ENCODE measurements around the gene ZNF524. TPM values are rescaled to one million over a fixed set of nuclear protein-coding genes. Genes with fewer than 3 reads are reported as not detected.

The ZNF524 gene
- total RNA-seq, 2 experiments from 2014 or later, result 9.2 to 21.6 TPM

DNA sequence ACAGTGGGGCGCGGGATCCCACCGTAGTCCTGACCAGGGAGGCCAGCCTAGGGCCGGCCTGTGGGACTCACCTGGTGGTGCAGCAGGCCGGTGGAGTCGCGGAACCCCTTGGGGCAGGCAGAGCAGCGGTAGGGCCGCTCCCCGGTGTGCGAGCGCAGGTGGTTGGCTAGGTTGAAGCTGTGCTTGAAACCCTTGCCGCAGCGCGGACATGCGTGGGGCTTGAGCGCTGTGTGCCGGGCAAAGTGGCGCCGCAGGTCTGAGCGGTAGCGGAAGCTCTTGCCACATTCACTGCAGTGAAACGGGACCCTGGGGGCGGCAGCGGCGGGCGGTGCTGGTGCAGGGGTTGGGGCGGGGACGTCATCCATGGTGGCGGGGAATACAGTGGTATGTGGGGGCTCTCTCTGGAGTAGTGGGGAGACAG, 2.6 kb upstream of the ZNF524 start:
- no peak for TF ChIP-seq EZH2phosphoT487 (IDR thresholded peaks at IDR 0.05; ENCODE audit: borderline replicate concordance, low read depth, low read length)
- TF ChIP-seq, protein P1, sequence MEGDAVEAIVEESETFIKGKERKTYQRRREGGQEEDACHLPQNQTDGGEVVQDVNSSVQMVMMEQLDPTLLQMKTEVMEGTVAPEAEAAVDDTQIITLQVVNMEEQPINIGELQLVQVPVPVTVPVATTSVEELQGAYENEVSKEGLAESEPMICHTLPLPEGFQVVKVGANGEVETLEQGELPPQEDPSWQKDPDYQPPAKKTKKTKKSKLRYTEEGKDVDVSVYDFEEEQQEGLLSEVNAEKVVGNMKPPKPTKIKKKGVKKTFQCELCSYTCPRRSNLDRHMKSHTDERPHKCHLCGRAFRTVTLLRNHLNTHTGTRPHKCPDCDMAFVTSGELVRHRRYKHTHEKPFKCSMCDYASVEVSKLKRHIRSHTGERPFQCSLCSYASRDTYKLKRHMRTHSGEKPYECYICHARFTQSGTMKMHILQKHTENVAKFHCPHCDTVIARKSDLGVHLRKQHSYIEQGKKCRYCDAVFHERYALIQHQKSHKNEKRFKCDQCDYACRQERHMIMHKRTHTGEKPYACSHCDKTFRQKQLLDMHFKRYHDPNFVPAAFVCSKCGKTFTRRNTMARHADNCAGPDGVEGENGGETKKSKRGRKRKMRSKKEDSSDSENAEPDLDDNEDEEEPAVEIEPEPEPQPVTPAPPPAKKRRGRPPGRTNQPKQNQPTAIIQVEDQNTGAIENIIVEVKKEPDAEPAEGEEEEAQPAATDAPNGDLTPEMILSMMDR (conservative IDR thresholded peaks at IDR 0.05; ENCODE audit: low read length), result no peak
- no peak for DNase-seq (ENCODE audit: low spot score)
- Histone ChIP-seq H3K4me3 (ENCODE audit: low read depth, low read length, poor library complexity, severe bottlenecking) (no peak overlapping the region), H3K27ac (ENCODE audit: low read depth, low read length, poor library complexity, severe bottlenecking) (no peak overlapping the region), H3K4me2 (ENCODE audit: low read length) (no peak overlapping the region), H3K4me1 (ENCODE audit: insufficient read depth, low read length, poor library complexity, severe bottlenecking) (peaks cover 20% of the 10 kb centered on the region), H4K20me1 (ENCODE audit: insufficient read depth, low read length) (no peaks in the 10 kb centered on the region), H3K79me2 (ENCODE audit: insufficient read depth, low read depth, low read length) (no peaks in the 10 kb centered on the region), H2AFZ (ENCODE audit: low read length) (no peak overlapping the region), H3K9me2 (ENCODE audit: insufficient read depth, low read length) (no peaks in the 10 kb centered on the region), H3K36me3 (ENCODE audit: insufficient read depth, low read length) (peaks cover 30% of the 10 kb centered on the region), H3K9me3 (ENCODE audit: low read length) (no peaks in the 10 kb centered on the region)
- BruUV-seq (replicated peaks), result no TSS peak
- CTCF ChIA-PET (ENCODE audit: unreplicated experiment), result no interaction called here
- intact Hi-C loops (cut with micrococcal nuclease; ENCODE audit: unreplicated experiment), result no loop called here
- POLR2A ChIA-PET, result no interaction called here

DNA sequence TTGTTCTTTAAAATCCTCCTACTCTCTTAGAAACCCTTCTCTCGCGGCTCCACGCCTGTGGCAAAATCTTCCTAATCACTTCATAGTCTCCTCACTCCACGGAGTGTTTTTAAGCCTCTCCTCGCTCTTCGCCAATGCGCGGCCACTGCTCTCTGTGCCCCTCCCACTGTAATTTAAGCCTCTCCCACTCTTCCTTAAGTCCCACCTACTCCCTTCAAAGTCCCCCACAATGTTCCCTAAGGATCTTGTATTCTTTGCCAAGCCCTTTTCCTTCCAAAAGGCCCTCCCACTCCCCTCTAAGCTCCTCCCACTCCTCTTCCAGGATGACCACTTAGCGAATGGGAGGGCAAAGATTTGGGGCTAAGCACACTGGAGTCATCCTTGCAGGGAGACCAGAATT, 2.1 kb upstream of the ZNF524 start:
- Histone ChIP-seq H3K27ac (ENCODE audit: low read depth, low read length, poor library complexity, severe bottlenecking) (no peak overlapping the region), H3K4me2 (ENCODE audit: low read length) (peak overlapping the region; percentile 70), H3K9me3 (ENCODE audit: low read length) (no peaks in the 10 kb centered on the region), H3K36me3 (ENCODE audit: insufficient read depth, low read length) (peaks cover 30% of the 10 kb centered on the region), H4K20me1 (ENCODE audit: insufficient read depth, low read length) (no peaks in the 10 kb centered on the region), H2AFZ (ENCODE audit: low read length) (no peak overlapping the region), H3K79me2 (ENCODE audit: insufficient read depth, low read depth, low read length) (no peaks in the 10 kb centered on the region), H3K9me2 (ENCODE audit: insufficient read depth, low read length) (no peaks in the 10 kb centered on the region), H3K4me3 (ENCODE audit: low read depth, low read length, poor library complexity, severe bottlenecking) (no peak overlapping the region), H3K4me1 (ENCODE audit: insufficient read depth, low read length, poor library complexity, severe bottlenecking) (peaks cover 20% of the 10 kb centered on the region)
- TF ChIP-seq, protein P1 (conservative IDR thresholded peaks at IDR 0.05; ENCODE audit: low read length), result no peak
- TF ChIP-seq EZH2phosphoT487 (IDR thresholded peaks at IDR 0.05; ENCODE audit: borderline replicate concordance, low read depth, low read length), result no peak
- intact Hi-C loops (cut with micrococcal nuclease; ENCODE audit: unreplicated experiment), result loop anchor here (2.0 kb wide), 1 partner anchor 17 kb away; the partner anchor contains the start of gene ZNF579
- ChIA-PET CTCF (ENCODE audit: unreplicated experiment) (no interaction called here), POLR2A (no interaction called here)
- no peak for DNase-seq (ENCODE audit: low spot score)
- BruUV-seq (replicated peaks), result no TSS peak

DNA sequence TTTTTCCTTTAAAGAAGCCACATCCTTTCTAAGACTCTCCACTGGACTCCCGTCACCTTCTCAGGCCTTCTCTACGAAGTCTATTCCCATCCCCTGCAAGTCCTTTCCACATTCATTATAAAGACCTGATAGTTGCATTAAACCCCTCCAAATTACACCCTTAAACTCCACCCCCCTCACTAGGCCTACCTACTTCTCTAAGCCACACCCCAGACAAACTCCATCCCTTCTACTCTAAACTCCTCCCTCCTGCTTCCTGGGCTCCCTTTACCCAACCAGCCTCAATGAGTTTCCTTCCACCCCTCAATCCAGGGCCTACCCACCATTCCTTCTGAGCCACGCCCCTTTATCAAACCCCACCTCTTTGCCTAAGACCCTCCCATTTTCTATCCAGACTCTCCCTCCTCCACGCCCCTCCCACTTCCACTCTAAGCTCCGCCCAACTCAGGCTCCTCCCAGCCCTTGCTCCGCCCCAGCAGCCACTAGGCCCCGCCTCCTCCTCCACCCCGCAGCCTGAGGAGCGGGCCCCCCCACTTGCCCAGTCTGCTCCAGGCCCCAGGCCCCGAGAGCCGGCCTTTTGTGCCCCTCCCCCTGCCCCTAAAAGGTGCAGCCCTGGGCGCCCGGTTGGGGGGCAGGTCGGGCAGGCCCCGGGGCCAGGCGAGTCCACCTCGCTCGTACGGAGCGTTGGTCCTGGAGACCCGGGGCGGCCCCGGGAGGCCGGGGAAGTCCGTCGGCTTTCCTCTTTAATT, 1.2 kb upstream of the ZNF524 start:
- CTCF ChIA-PET (ENCODE audit: unreplicated experiment), result interaction anchor here (0.6 kb wide), 1 partner anchor 50 kb away, joined by 3 read pairs; no protein-coding TSS in a partner anchor
- Histone ChIP-seq H3K4me2 (ENCODE audit: low read length) (peak overlapping the region; percentile 70), H3K4me1 (ENCODE audit: insufficient read depth, low read length, poor library complexity, severe bottlenecking) (peaks cover 26% of the 10 kb centered on the region), H3K9me3 (ENCODE audit: low read length) (no peaks in the 10 kb centered on the region), H3K27ac (ENCODE audit: low read depth, low read length, poor library complexity, severe bottlenecking) (peak overlapping the region; percentile 94), H3K36me3 (ENCODE audit: insufficient read depth, low read length) (peaks cover 25% of the 10 kb centered on the region), H3K79me2 (ENCODE audit: insufficient read depth, low read depth, low read length) (no peaks in the 10 kb centered on the region), H3K4me3 (ENCODE audit: low read depth, low read length, poor library complexity, severe bottlenecking) (peak overlapping the region; percentile 74), H2AFZ (ENCODE audit: low read length) (peak overlapping the region; percentile 66; the same call in 1 of the 2 replicates), H4K20me1 (ENCODE audit: insufficient read depth, low read length) (no peaks in the 10 kb centered on the region), H3K9me2 (ENCODE audit: insufficient read depth, low read length) (no peaks in the 10 kb centered on the region)
- DNase-seq (ENCODE audit: low spot score), result peak; percentile 92
- POLR2A ChIA-PET, result interaction anchor here (0.8 to 1.6 kb wide), 4 partner anchors 11 to 48 kb away, joined by 3 to 15 read pairs (median 6); partner anchors contain the start of gene ZNF784
- TF ChIP-seq, protein P1 (conservative IDR thresholded peaks at IDR 0.05; ENCODE audit: low read length), result no peak
- no peak for TF ChIP-seq EZH2phosphoT487 (IDR thresholded peaks at IDR 0.05; ENCODE audit: borderline replicate concordance, low read depth, low read length)
- BruUV-seq (replicated peaks), result no TSS peak
- intact Hi-C loops (cut with micrococcal nuclease; ENCODE audit: unreplicated experiment), result loop anchor here (1.0 to 2.0 kb wide), 2 partner anchors 18 to 44 kb away; partner anchors contain the start of genes ZNF579 and ZNF581

Data from OCI-LY7 (cell line).